Keratinocyte (primary cell): ENCODE measurements around the gene GALNT14. TPM values are rescaled to one million over a fixed set of nuclear protein-coding genes. Genes with fewer than 3 reads are reported as not detected.

Source experiments
- DNase-seq: peaks from one replicate; pipeline ENCODE4 v3.0.0-alpha.2; 2011; ENCODE audit warnings: low read depth, missing footprints, low spot score
- FAIRE-seq: peaks from 2 replicates; lab custom pipeline; 2011; peaks lifted over from hg19 to GRCh38; lab: Jason Lieb, UNC
- H2AFZ ChIP-seq: 2 replicates; pipeline ENCODE4 v1.6.0; 2012; ENCODE audit warnings: low read length, control low read depth, inconsistent platforms; ENCODE audit not compliant: control insufficient read depth
- H3K27ac ChIP-seq: 2 replicates; pipeline ENCODE4 v1.5.1; 2011; ENCODE audit warnings: low read length; ENCODE audit not compliant: control insufficient read depth, insufficient read depth
- H3K27me3 ChIP-seq: 3 replicates; pipeline ENCODE4 v1.6.0; 2011; ENCODE audit warnings: low read length; ENCODE audit not compliant: control insufficient read depth, insufficient read depth; ENCODE audit errors: extremely low read depth
- H3K36me3 ChIP-seq, 2 experiments: 2 replicates in 1 of 2; 3 replicates in 1 of 2; pipeline ENCODE4 v1.5.1; 2011; ENCODE audit warnings: low read length in 2 of 2, mild to moderate bottlenecking in 1 of 2; ENCODE audit not compliant: control insufficient read depth in 2 of 2, insufficient read depth in 2 of 2; ENCODE audit errors: extremely low read depth in 1 of 2
- H3K4me1 ChIP-seq: 3 replicates; pipeline ENCODE4 v1.5.1; 2011; ENCODE audit warnings: low read length; ENCODE audit not compliant: control insufficient read depth, insufficient read depth; ENCODE audit errors: extremely low read depth
- H3K4me2 ChIP-seq: 3 replicates; pipeline ENCODE4 v1.6.0; 2011; ENCODE audit warnings: low read depth, low read length; ENCODE audit not compliant: control insufficient read depth, insufficient read depth; ENCODE audit errors: extremely low read depth
- H3K4me3 ChIP-seq, 3 experiments: fragments of 200-600 bp in 1 of 3; sonication (generic) in 1 of 3; 2 replicates in 2 of 3; 3 replicates in 1 of 3; pipeline ENCODE4 v1.5.1; 2011 to 2016; ENCODE audit warnings: low read length in 3 of 3, mild to moderate bottlenecking in 3 of 3, control low read depth in 2 of 3, inconsistent platforms in 1 of 3, low read depth in 1 of 3, mixed read lengths in 1 of 3, mixed run types in 1 of 3, moderate library complexity in 1 of 3; ENCODE audit not compliant: control insufficient read depth in 2 of 3, insufficient read depth in 2 of 3; ENCODE audit errors: extremely low read depth in 1 of 3
- H3K79me2 ChIP-seq: 2 replicates; pipeline ENCODE4 v1.6.0; 2012; ENCODE audit warnings: low read length; ENCODE audit not compliant: control insufficient read depth, insufficient read depth
- H3K9ac ChIP-seq: 3 replicates; pipeline ENCODE4 v1.6.0; 2011; ENCODE audit warnings: low read length; ENCODE audit not compliant: control insufficient read depth, insufficient read depth; ENCODE audit errors: extremely low read depth
- H3K9me1 ChIP-seq: 3 replicates; pipeline ENCODE4 v1.6.0; 2011; ENCODE audit warnings: low read length; ENCODE audit not compliant: control insufficient read depth, insufficient read depth; ENCODE audit errors: extremely low read depth
- H3K9me3 ChIP-seq: 2 replicates; pipeline ENCODE4 v1.5.1; 2012; ENCODE audit warnings: low read depth, low read length; ENCODE audit not compliant: control insufficient read depth
- H4K20me1 ChIP-seq: 3 replicates; pipeline ENCODE4 v1.6.0; 2011; ENCODE audit warnings: low read length; ENCODE audit not compliant: control insufficient read depth, insufficient read depth; ENCODE audit errors: extremely low read depth
- EZH2 ChIP-seq: IDR thresholded peaks from one replicate; pipeline ENCODE4 v1.6.1; 2012; ENCODE audit warnings: inconsistent platforms, mild to moderate bottlenecking, low read length, moderate library complexity
- dilution Hi-C: fragments of 300-500 bp; cut with MboI; formaldehyde crosslinking; loops from one replicate; pipeline ENCODE4 v1.7.0; 2020; ENCODE audit warnings: low sequenced_read_pairs; ENCODE audit not compliant: extremely low pct_ligation_motif_present
- polyA plus RNA-seq, 5 experiments: library from polyadenylated mRNA; depleted of rRNA in 3 of 5; stranded (reverse) in 3 of 5; stranded (forward) in 1 of 5; unstranded in 1 of 5; fragments of >200 nt; gene quantifications; 1 replicate in 1 of 5; 2 replicates in 3 of 5; 3 replicates in 1 of 5; pipeline versions ENCODE4 v1.2.1 to v1.2.3, GENCODE V29; 2011 to 2012; ENCODE audit warnings: missing spikeins in 2 of 5, low read depth in 1 of 5, low replicate concordance in 1 of 5
- TF ChIP-seq, protein P1 (sequence below), 3 experiments: IDR thresholded peaks in 1 of 3; conservative IDR thresholded peaks in 1 of 3; optimal IDR thresholded peaks in 1 of 3; 2 replicates in 2 of 3; 3 replicates in 1 of 3; pipeline versions ENCODE3 to v1.5.1; 2011; ENCODE audit warnings: low read length in 3 of 3, mild to moderate bottlenecking in 3 of 3, moderate library complexity in 2 of 3, control low read depth in 1 of 3, inconsistent platforms in 1 of 3; ENCODE audit not compliant: insufficient read depth in 2 of 3; ENCODE audit errors: extremely low read depth in 1 of 3

Gene GALNT14
- polyA plus RNA-seq, 1 donor (not counting 4 experiments of a cell fraction or from before 2014, with no cell fraction given): 27.4 TPM

DNA sequence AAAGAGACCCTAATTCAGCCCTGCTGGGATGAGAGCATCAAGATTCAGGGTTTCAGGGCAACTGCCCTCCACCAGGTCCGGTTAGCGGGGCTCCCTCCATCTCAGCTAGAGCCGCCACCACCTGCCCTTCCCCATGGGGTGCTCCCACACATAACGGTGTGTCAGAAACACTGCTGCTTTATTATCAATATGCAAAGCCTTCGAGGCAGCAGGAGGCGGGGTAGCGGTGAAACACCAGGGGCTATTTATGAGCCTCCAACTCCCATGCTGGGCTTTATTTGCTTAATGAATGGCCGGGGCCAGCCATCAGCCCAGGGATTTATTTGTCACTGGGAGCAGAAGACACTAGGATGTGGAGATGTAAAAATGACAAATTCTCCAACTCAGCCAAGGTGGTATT, 109.8 kb downstream of the GALNT14 start:
- no peak overlapping the region for H3K9ac ChIP-seq
- H3K4me1 ChIP-seq: no peaks in the 10 kb centered on the region
- peaks cover 2% of the 10 kb centered on the region for H3K9me1 ChIP-seq
- TF ChIP-seq, protein P1, sequence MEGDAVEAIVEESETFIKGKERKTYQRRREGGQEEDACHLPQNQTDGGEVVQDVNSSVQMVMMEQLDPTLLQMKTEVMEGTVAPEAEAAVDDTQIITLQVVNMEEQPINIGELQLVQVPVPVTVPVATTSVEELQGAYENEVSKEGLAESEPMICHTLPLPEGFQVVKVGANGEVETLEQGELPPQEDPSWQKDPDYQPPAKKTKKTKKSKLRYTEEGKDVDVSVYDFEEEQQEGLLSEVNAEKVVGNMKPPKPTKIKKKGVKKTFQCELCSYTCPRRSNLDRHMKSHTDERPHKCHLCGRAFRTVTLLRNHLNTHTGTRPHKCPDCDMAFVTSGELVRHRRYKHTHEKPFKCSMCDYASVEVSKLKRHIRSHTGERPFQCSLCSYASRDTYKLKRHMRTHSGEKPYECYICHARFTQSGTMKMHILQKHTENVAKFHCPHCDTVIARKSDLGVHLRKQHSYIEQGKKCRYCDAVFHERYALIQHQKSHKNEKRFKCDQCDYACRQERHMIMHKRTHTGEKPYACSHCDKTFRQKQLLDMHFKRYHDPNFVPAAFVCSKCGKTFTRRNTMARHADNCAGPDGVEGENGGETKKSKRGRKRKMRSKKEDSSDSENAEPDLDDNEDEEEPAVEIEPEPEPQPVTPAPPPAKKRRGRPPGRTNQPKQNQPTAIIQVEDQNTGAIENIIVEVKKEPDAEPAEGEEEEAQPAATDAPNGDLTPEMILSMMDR (optimal IDR thresholded peaks at IDR 0.05 in 1 of 3, IDR thresholded peaks at IDR 0.05 in 1 of 3, conservative IDR thresholded peaks at IDR 0.05 in 1 of 3; ENCODE audit: extremely low read depth in 1 of 3, insufficient read depth in 2 of 3, low read length in 3 of 3): no peak
- no peak for TF ChIP-seq EZH2
- H3K4me3 ChIP-seq: no peak overlapping the region
- no peak overlapping the region for H3K4me2 ChIP-seq
- FAIRE-seq (no peak), DNase-seq (no peak)
- no peaks in the 10 kb centered on the region for H3K27me3 ChIP-seq
- H3K36me3 ChIP-seq: no peaks in the 10 kb centered on the region
- dilution Hi-C loops: no loop called here
- H3K79me2 ChIP-seq: no peaks in the 10 kb centered on the region
- H3K27ac ChIP-seq: no peak overlapping the region
- H4K20me1 ChIP-seq: no peaks in the 10 kb centered on the region
- no peak overlapping the region for H2AFZ ChIP-seq
- H3K9me3 ChIP-seq: no peaks in the 10 kb centered on the region

DNA sequence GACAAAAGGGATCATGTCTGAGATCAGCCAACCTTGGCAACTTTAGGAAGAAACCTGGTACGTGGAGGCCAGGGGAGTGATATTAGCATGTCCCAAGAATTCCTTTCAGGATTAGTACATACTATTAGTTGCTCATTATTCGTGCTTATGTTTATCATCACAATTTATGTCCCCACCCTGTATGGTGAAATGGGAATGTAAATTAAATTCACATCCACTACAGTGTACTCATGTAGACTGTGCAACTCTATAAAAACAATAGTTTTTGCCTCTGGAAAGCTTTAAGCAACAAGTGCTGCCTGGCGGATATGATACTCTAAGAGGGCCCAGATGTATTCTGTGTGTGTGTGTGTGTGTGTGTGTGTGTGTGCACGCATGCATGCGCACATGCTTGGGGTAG, 110.7 kb downstream of the GALNT14 start:
- H3K9me1 ChIP-seq: peaks cover under 1% of the 10 kb centered on the region
- no peak for TF ChIP-seq EZH2
- TF ChIP-seq, protein P1 (optimal IDR thresholded peaks at IDR 0.05 in 1 of 3, IDR thresholded peaks at IDR 0.05 in 1 of 3, conservative IDR thresholded peaks at IDR 0.05 in 1 of 3; ENCODE audit: extremely low read depth in 1 of 3, insufficient read depth in 2 of 3, low read length in 3 of 3): no peak
- H3K36me3 ChIP-seq: no peaks in the 10 kb centered on the region
- no peak overlapping the region for H3K9ac ChIP-seq
- H3K27ac ChIP-seq: no peak overlapping the region
- H3K27me3 ChIP-seq: no peaks in the 10 kb centered on the region
- no peak overlapping the region for H2AFZ ChIP-seq
- dilution Hi-C loops: no loop called here
- no peaks in the 10 kb centered on the region for H3K4me1 ChIP-seq
- no peaks in the 10 kb centered on the region for H3K79me2 ChIP-seq
- DNase-seq (no peak), FAIRE-seq (no peak)
- no peaks in the 10 kb centered on the region for H3K9me3 ChIP-seq
- H3K4me2 ChIP-seq: no peak overlapping the region
- H3K4me3 ChIP-seq: no peak overlapping the region
- no peaks in the 10 kb centered on the region for H4K20me1 ChIP-seq
